ENCODE data around the gene COBL. TPM values are rescaled to one million over a fixed set of nuclear protein-coding genes. Genes with fewer than 3 reads are reported as not detected.
A peak's percentile ranks its signal among the peaks of the same experiment; 100 is the strongest.

Gene COBL
- total RNA-seq, 4 donors from 2014 or later = 62.4 to 114 (median 72.2) TPM

DNA sequence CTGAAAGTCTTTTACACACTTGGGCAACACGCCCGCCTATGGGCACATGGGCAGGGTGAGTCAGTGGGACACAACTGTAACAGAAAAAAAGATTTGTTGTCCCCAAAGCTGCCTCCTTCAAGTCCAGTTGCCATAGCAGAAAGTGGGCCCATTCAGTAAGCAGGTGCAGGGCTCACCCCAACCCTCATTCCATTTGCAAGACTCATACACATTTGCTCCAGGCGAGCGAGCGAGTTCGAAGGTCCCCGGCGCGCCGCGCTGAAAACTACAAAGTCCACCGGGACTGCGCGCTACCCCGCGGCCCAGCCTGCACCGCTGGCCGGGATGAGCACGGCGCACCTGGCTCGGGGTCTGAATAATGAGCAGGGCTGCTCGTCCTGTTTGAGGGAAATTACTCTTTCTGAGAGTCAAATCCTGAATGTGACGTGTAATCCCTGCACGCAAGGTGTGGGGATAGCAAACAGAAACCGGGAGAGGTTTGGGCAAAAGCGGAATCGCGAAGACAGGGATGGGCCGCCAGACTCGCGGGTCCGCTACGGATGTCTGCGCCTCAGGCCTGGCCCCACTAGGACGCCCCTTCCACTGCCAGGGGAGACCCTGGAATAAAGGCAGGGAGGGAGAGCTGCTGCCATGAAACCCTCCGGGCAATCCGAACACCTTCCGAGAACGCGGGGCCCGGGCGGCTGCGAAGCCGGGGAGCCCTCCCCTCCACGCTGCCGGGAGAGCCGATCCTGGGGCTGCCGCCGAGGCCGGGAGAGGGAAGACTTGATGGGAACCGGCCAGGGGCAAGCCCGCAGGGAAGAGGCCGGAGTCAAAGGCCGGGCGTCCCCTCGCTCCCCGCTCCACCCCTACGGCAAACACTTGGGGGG lies 982 bp downstream of the COBL start:
- 0 to 11% methylated on average over 2 to 48 of the region's 58 CpGs for WGBS, 2 donors (ENCODE audit: low coverage in 1 of 2)
- Histone ChIP-seq H3K4me1 (peaks cover 0 to 42% (median 23%) of the 10 kb centered on the region in 4 donors), H3K27ac (peak overlapping the region; percentile 79 to 88 (median 84)), H3K27me3 (peaks cover 18% of the 10 kb centered on the region), H3K4me3 (peak overlapping the region; percentile 48 to 84 (median 68)), H3K36me3 (no peaks in the 10 kb centered on the region), H3K9me3 (no peaks in the 10 kb centered on the region)
- in situ Hi-C loops (cut with MboI; ENCODE audit: low pct_ligation_motif_present in 1 of 4, low pct_unique_long_range_greater_than_20kb in 1 of 4, low sequenced_read_pairs in 3 of 4) = no loop called here
- intact Hi-C loops (cut with DNase I; ENCODE audit: low total_unique reads) = no loop called here
- DNase-seq = peak; percentile 78
- TF ChIP-seq POLR2A (IDR thresholded peaks at IDR 0.05) (peak; percentile 74), EP300 (IDR thresholded peaks at IDR 0.05; ENCODE audit: low read depth) (no peak), POLR2AphosphoS5 (IDR thresholded peaks at IDR 0.05) (peak; percentile 28 to 81 (median 80))
- TF ChIP-seq, protein P1, sequence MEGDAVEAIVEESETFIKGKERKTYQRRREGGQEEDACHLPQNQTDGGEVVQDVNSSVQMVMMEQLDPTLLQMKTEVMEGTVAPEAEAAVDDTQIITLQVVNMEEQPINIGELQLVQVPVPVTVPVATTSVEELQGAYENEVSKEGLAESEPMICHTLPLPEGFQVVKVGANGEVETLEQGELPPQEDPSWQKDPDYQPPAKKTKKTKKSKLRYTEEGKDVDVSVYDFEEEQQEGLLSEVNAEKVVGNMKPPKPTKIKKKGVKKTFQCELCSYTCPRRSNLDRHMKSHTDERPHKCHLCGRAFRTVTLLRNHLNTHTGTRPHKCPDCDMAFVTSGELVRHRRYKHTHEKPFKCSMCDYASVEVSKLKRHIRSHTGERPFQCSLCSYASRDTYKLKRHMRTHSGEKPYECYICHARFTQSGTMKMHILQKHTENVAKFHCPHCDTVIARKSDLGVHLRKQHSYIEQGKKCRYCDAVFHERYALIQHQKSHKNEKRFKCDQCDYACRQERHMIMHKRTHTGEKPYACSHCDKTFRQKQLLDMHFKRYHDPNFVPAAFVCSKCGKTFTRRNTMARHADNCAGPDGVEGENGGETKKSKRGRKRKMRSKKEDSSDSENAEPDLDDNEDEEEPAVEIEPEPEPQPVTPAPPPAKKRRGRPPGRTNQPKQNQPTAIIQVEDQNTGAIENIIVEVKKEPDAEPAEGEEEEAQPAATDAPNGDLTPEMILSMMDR (IDR thresholded peaks at IDR 0.05) = no peak

GRCh38 chr7:51314726-51315125 lies 1.9 kb downstream of the COBL start:
- TF ChIP-seq POLR2AphosphoS5 (IDR thresholded peaks at IDR 0.05) (no peak), EP300 (IDR thresholded peaks at IDR 0.05; ENCODE audit: low read depth) (no peak), POLR2A (IDR thresholded peaks at IDR 0.05) (no peak)
- TF ChIP-seq, protein P1 (IDR thresholded peaks at IDR 0.05) = no peak
- DNase-seq = no peak
- Histone ChIP-seq H3K9me3 (no peaks in the 10 kb centered on the region), H3K4me1 (peaks cover 0 to 42% (median 23%) of the 10 kb centered on the region in 4 donors), H3K27me3 (peaks cover 18% of the 10 kb centered on the region), H3K36me3 (no peaks in the 10 kb centered on the region), H3K4me3 (peak overlapping the region in 1 of 4 donors; percentile 64), H3K27ac (peak overlapping the region in 3 of 4 donors; percentile 9 to 85 (median 79))
- intact Hi-C loops (cut with DNase I; ENCODE audit: low total_unique reads) (no loop called here), in situ Hi-C loops (cut with MboI; ENCODE audit: low pct_ligation_motif_present in 1 of 4, low pct_unique_long_range_greater_than_20kb in 1 of 4, low sequenced_read_pairs in 3 of 4) (no loop called here)
- WGBS, 2 donors (ENCODE audit: low coverage in 1 of 2) = 78 to 83% methylated on average over 4 of the region's 4 CpGs

DNA sequence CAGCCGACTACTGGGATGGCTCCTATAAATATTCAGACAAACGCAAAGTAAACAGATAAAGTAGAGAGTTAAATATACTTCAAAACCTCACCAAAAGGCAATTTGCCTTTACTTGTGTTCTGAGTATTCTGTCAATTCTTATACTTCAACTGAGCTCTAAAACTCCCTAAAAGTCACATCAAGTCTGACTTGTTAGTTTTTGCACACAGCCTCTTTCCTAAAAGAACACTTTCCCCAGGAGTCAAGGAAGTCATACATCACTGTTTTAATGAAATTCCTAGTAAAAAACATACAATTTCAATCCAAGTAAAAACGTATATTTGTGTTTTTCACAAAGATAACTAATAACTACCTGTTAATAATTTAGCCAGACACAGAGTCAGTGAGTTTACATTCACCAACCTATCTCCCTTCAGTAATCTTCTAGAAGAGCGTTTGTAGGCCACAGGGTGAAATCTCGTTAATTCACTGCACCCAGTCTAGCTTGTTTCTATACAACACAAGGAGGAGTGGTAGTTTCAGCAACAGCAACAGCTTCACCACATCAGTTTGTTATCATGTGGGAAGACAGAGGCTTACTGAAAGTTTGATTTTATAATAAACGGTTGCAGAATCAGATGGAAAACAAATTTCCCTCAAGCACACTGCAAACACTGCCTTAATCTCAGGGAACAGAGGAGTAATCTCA lies 2.7 kb downstream of the COBL start:
- TF ChIP-seq POLR2AphosphoS5 (IDR thresholded peaks at IDR 0.05) (no peak), POLR2A (IDR thresholded peaks at IDR 0.05) (no peak), EP300 (IDR thresholded peaks at IDR 0.05; ENCODE audit: low read depth) (no peak)
- TF ChIP-seq, protein P1 (IDR thresholded peaks at IDR 0.05) = no peak
- peaks cover 0 to 35% (median 20%) of the 10 kb centered on the region in 4 donors for H3K4me1 ChIP-seq
- in situ Hi-C loops (cut with MboI; ENCODE audit: low pct_ligation_motif_present in 1 of 4, low pct_unique_long_range_greater_than_20kb in 1 of 4, low sequenced_read_pairs in 3 of 4) (no loop called here), intact Hi-C loops (cut with DNase I; ENCODE audit: low total_unique reads) (no loop called here)
- no peak overlapping the region for H3K4me3 ChIP-seq
- H3K9me3 ChIP-seq = no peaks in the 10 kb centered on the region
- 71 to 73% methylated on average over 5 to 6 of the region's 6 CpGs for WGBS, 2 donors (ENCODE audit: low coverage in 1 of 2)
- H3K36me3 ChIP-seq = no peaks in the 10 kb centered on the region
- H3K27me3 ChIP-seq = peaks cover 18% of the 10 kb centered on the region
- H3K27ac ChIP-seq = no peak overlapping the region
- DNase-seq = no peak

Measured in transverse colon (tissue), 4 donors.